CD4-positive, alpha-beta T cell treated with Interferon gamma for 1 hour (primary cell): ENCODE data around the gene OR10H3.
"Not testable (repeated sequence)": the region's sequence is repeated elsewhere in the genome, so short reads cannot be mapped to it uniquely, and the experiment has no call there.

ENCODE experiments used
- DNase-seq: peaks from one replicate; pipeline ENCODE4 v3.0.0-alpha.2; 2020

OR10H3 gene

GRCh38 chr19:15737722-15738121 is at the start of gene OR10H3:
OR10H3 (plus strand) TSS chr19:15737985; CDS start chr19:15741393, 3,408 bp downstream.
- no peak for DNase-seq

GRCh38 chr19:15696654-15697194 is 41.1 kb upstream of the OR10H3 start:
- no peak for DNase-seq

GRCh38 chr19:15701757-15702533 is 35.8 kb upstream of the OR10H3 start:
- DNase-seq = no peak

GRCh38 chr19:15702534-15702930 is 35.3 kb upstream of the OR10H3 start:
- peak; percentile 19 for DNase-seq

- DNase-seq = no peak
Measured at GRCh38 chr19:15714638-15715037, 23.1 kb upstream of the OR10H3 start.

- DNase-seq = no peak
Measured at GRCh38 chr19:15715642-15716041, 22.1 kb upstream of the OR10H3 start.

- no peak for DNase-seq
Measured at GRCh38 chr19:15717809-15718208, 20.0 kb upstream of the OR10H3 start.

GRCh38 chr19:15721268-15721667 is 16.5 kb upstream of the OR10H3 start:
- DNase-seq = no peak

- DNase-seq = no peak
Measured at GRCh38 chr19:15722956-15723355, 14.8 kb upstream of the OR10H3 start.

GRCh38 chr19:15727724-15728123 is 10.1 kb upstream of the OR10H3 start, which contains the start of gene OR10H2:
OR10H2 (plus strand) TSS chr19:15728024; CDS start chr19:15728044, 20 bp downstream.
- no peak for DNase-seq

- no peak for DNase-seq
Measured at GRCh38 chr19:15730538-15730937, 7.2 kb upstream of the OR10H3 start.

GRCh38 chr19:15732388-15732787 is 5.4 kb upstream of the OR10H3 start:
- no peak for DNase-seq

- DNase-seq = no peak
Measured at GRCh38 chr19:15733895-15734294, 3.9 kb upstream of the OR10H3 start.

- DNase-seq = no peak
Measured at GRCh38 chr19:15740785-15741184, 3.0 kb downstream of the OR10H3 start.

- no peak for DNase-seq
Measured at GRCh38 chr19:15748239-15748638, 10.5 kb downstream of the OR10H3 start.

- DNase-seq = no peak
Measured at GRCh38 chr19:15758379-15758778, 20.6 kb downstream of the OR10H3 start.

GRCh38 chr19:15759962-15760565 is 22.3 kb downstream of the OR10H3 start:
- DNase-seq = no peak

GRCh38 chr19:15769586-15769985 is 31.8 kb downstream of the OR10H3 start:
- DNase-seq = no peak

- not testable (repeated sequence) for DNase-seq
Measured at GRCh38 chr19:15774159-15774558, 36.4 kb downstream of the OR10H3 start.

GRCh38 chr19:15775249-15775648 is 37.5 kb downstream of the OR10H3 start:
- DNase-seq = no peak

GRCh38 chr19:15776264-15776663 is 38.5 kb downstream of the OR10H3 start:
- DNase-seq = no peak

- no peak for DNase-seq
Measured at GRCh38 chr19:15776991-15777970, 39.5 kb downstream of the OR10H3 start.
